ENCODE measurements around the gene RAB3B.

DNA sequence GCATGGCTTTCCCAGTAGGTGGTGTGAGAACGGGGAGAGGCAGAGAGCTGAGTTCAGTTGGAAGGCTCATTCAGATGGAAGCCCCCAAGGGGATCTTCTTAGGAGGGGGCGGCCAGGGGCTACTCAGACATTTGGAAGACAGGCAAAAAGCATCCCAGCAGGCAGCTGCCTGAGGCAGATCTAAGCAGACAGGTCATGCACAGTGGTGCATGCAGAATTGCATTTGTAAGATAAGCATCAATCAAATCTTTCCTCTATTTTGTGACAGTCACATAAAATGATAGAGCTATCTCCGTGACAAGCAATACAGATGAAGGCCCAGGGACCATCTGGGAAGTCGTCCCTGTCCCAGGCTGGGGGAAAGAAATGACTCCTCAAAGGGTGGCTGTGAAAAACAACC lies 3.8 kb downstream of the RAB3B start:
- TF ChIP-seq CTCF (conservative IDR thresholded peaks at IDR 0.05 in 1 of 2, IDR thresholded peaks at IDR 0.05 in 1 of 2; ENCODE audit: extremely low read depth in 1 of 2, insufficient read depth in 1 of 2, low read depth in 1 of 2, low read length in 2 of 2) (no peak), EZH2 (IDR thresholded peaks at IDR 0.05; ENCODE audit: borderline replicate concordance, low read length) (no peak)
